ENCODE data around the gene CPPED1. TPM values are rescaled to one million over a fixed set of nuclear protein-coding genes. Genes with fewer than 3 reads are reported as not detected.

The CPPED1 gene
- total RNA-seq, 1 experiment from 2014 or later: 8.1 TPM

DNA sequence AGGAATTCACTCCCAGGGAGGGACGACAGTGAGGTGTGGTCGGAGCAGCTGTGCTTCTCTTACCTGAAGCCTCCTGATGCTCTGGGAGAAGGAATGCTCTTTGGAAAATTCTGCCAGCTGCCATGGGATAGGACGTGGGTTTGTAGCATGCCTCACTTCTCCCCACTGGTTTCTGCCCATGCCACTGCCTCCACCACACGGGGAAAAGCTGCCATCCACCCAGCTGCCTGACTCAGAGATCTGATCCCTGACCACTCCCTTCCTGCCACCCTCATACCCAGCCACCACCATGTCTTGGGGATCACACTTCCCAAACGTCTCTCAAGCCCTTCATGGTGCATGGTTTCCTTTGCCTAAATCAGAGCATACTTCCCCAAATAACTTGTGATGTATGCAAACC is 80.0 kb downstream of the CPPED1 start:
- no peaks in the 10 kb centered on the region for H3K79me2 ChIP-seq (ENCODE audit: insufficient read depth, low read length)
- no peaks in the 10 kb centered on the region for H4K20me1 ChIP-seq (ENCODE audit: insufficient read depth)
- H3K27ac ChIP-seq (ENCODE audit: low read depth, low read length): no peak overlapping the region
- intact Hi-C loops (cut with micrococcal nuclease): no loop called here
- H3K9me3 ChIP-seq (ENCODE audit: control insufficient read depth in 1 of 2, insufficient read depth in 1 of 2, low read depth in 1 of 2, low read length in 2 of 2): no peaks in the 10 kb centered on the region
- no peaks in the 10 kb centered on the region for H3K27me3 ChIP-seq (ENCODE audit: insufficient read depth, low read length)
- no peak overlapping the region for H2AFZ ChIP-seq (ENCODE audit: low read depth, low read length, poor library complexity, severe bottlenecking)
- no peaks in the 10 kb centered on the region for H3K36me3 ChIP-seq (ENCODE audit: control insufficient read depth in 1 of 2, insufficient read depth in 2 of 2, low read length in 2 of 2)
- DNase-seq (ENCODE audit: low read depth, low spot score) (no peak), ATAC-seq (no peak)
- no peaks in the 10 kb centered on the region for H3K9me2 ChIP-seq (ENCODE audit: insufficient read depth)
- no TSS peak for BruUV-seq (replicated peaks)
- no peak overlapping the region for H3K4me2 ChIP-seq (ENCODE audit: low read length)
- no peaks in the 10 kb centered on the region for H3K4me1 ChIP-seq (ENCODE audit: control insufficient read depth in 1 of 2, insufficient read depth in 2 of 2, low read length in 2 of 2)
- TF ChIP-seq, protein P1, sequence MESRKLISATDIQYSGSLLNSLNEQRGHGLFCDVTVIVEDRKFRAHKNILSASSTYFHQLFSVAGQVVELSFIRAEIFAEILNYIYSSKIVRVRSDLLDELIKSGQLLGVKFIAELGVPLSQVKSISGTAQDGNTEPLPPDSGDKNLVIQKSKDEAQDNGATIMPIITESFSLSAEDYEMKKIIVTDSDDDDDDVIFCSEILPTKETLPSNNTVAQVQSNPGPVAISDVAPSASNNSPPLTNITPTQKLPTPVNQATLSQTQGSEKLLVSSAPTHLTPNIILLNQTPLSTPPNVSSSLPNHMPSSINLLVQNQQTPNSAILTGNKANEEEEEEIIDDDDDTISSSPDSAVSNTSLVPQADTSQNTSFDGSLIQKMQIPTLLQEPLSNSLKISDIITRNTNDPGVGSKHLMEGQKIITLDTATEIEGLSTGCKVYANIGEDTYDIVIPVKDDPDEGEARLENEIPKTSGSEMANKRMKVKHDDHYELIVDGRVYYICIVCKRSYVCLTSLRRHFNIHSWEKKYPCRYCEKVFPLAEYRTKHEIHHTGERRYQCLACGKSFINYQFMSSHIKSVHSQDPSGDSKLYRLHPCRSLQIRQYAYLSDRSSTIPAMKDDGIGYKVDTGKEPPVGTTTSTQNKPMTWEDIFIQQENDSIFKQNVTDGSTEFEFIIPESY (IDR thresholded peaks at IDR 0.05; ENCODE audit: extremely low read depth, insufficient replicate concordance, low read length): no peak
- no peak for TF ChIP-seq ZNF274 (IDR thresholded peaks at IDR 0.05; ENCODE audit: low read depth, low read length)
- no peak for TF ChIP-seq SRF (IDR thresholded peaks at IDR 0.05; ENCODE audit: low read depth)
- TF ChIP-seq POLR2AphosphoS5 (IDR thresholded peaks at IDR 0.05; ENCODE audit: low read depth, low read length): no peak
- TF ChIP-seq, protein P2, sequence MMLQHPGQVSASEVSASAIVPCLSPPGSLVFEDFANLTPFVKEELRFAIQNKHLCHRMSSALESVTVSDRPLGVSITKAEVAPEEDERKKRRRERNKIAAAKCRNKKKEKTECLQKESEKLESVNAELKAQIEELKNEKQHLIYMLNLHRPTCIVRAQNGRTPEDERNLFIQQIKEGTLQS (IDR thresholded peaks at IDR 0.05): no peak
- TF ChIP-seq CTCF (IDR thresholded peaks at IDR 0.05 in 2 of 3, conservative IDR thresholded peaks at IDR 0.05 in 1 of 3; ENCODE audit: borderline replicate concordance in 1 of 3, insufficient read depth in 1 of 3, low read depth in 2 of 3, low read length in 2 of 3): no peak
- no peak for TF ChIP-seq REST (IDR thresholded peaks at IDR 0.05; ENCODE audit: low read depth)
- no peak for TF ChIP-seq YY1 (IDR thresholded peaks at IDR 0.05; ENCODE audit: extremely low read depth, insufficient replicate concordance, low read depth, low read length)
- no peak for TF ChIP-seq ELF1 (IDR thresholded peaks at IDR 0.05; ENCODE audit: borderline replicate concordance, low read depth)
- no peak overlapping the region for H3K9ac ChIP-seq (ENCODE audit: low read length)
- no peak overlapping the region for H3K4me3 ChIP-seq (replicated peaks in 1 of 2; ENCODE audit: low read depth in 1 of 2, low read length in 2 of 2)
- POLR2A ChIA-PET: no interaction called here
- CTCF ChIA-PET: no interaction called here
- RAD21 ChIA-PET (ENCODE audit: low non-redundant PET in 1 of 2, low total read pairs in 2 of 2, uncharacterized antibody in 2 of 2, unreplicated experiment in 2 of 2): no interaction called here
